Peyer's patch (tissue), 4 donors: ENCODE measurements around the gene ALDH3B1. TPM values are rescaled to one million over a fixed set of nuclear protein-coding genes. Genes with fewer than 3 reads are reported as not detected.

ENCODE experiments used
- DNase-seq, 3 donors: peaks; one replicate each; pipeline ENCODE4 v3.0.0-alpha.2; 2017 to 2019
- H3K27ac ChIP-seq, 4 donors: fragments of 200-600 bp; sonication (generic); one replicate each; pipeline ENCODE4 v1.5.1; 2016 to 2019
- H3K27me3 ChIP-seq, 2 donors: fragments of 200-600 bp; sonication (generic); one replicate each; pipeline ENCODE4 v1.5.1; 2019
- H3K36me3 ChIP-seq, 3 donors: fragments of 200-600 bp; sonication (generic); one replicate each; pipeline ENCODE4 v1.5.1; 2016 to 2019
- H3K4me1 ChIP-seq, 4 donors: fragments of 200-600 bp; sonication (generic); one replicate each; pipeline ENCODE4 v1.5.1; 2016 to 2019
- H3K4me3 ChIP-seq, 4 donors: fragments of 200-600 bp; sonication (generic); 1 replicate in 3 of 4; 2 replicates in 1 of 4; pipeline ENCODE4 v1.5.1; 2016 to 2019; ENCODE audit warnings: mild to moderate bottlenecking in 1 of 4
- H3K9me3 ChIP-seq, 4 donors: fragments of 200-600 bp; sonication (generic); one replicate each; pipeline ENCODE4 v1.5.1; 2016 to 2019; ENCODE audit warnings: mild to moderate bottlenecking in 1 of 4
- CTCF ChIP-seq, 6 experiments: fragments of 450-650 bp in 4 of 6; fragments of 200-600 bp in 2 of 6; sonication (generic) in 1 of 6; IDR thresholded peaks; one replicate each; pipeline ENCODE4 v1.5.1; 2017 to 2019; ENCODE audit warnings: antibody characterized with exemption in 6 of 6, mild to moderate bottlenecking in 3 of 6, moderate library complexity in 1 of 6
- POLR2A ChIP-seq, 2 donors: fragments of 450-650 bp; IDR thresholded peaks; one replicate each; pipeline ENCODE4 v1.5.1; 2017; ENCODE audit warnings: antibody characterized with exemption in 2 of 2, mild to moderate bottlenecking in 2 of 2, moderate library complexity in 2 of 2
- total RNA-seq, 4 donors: library from RNA; depleted of rRNA; stranded (reverse); fragments of >200 nt; gene quantifications; one replicate each; pipeline ENCODE4 v1.1.0, GENCODE V29; 2016

ALDH3B1 gene
- total RNA-seq, 4 donors from 2014 or later: 14.9 to 53.5 (median 37.0) TPM

- Histone ChIP-seq H3K27ac (no peak overlapping the region), H3K27me3 (no peaks in the 10 kb centered on the region), H3K36me3 (peaks cover 0 to 67% (median 0%) of the 10 kb centered on the region in 3 donors), H3K9me3 (no peaks in the 10 kb centered on the region), H3K4me3 (no peak overlapping the region), H3K4me1 (peaks cover 0 to 31% (median 5%) of the 10 kb centered on the region in 4 donors)
- DNase-seq: peak in 1 of 3 donors; percentile 49
- TF ChIP-seq POLR2A (IDR thresholded peaks at IDR 0.05) (no peak), CTCF (IDR thresholded peaks at IDR 0.05) (no peak)
These were observed 34.2 kb downstream of the ALDH3B1 start for GRCh38 chr11:68044145-68044813.

- Histone ChIP-seq H3K9me3 (no peaks in the 10 kb centered on the region), H3K4me1 (peaks cover 0 to 25% (median 5%) of the 10 kb centered on the region in 4 donors), H3K27ac (no peak overlapping the region), H3K4me3 (no peak overlapping the region), H3K36me3 (peaks cover 0 to 73% (median 0%) of the 10 kb centered on the region in 3 donors), H3K27me3 (no peaks in the 10 kb centered on the region)
- no peak for TF ChIP-seq POLR2A (IDR thresholded peaks at IDR 0.05)
- no peak for TF ChIP-seq CTCF (IDR thresholded peaks at IDR 0.05)
- no peak for DNase-seq
These were observed 34.8 kb downstream of the ALDH3B1 start for GRCh38 chr11:68044898-68045351.

GRCh38 chr11:68047437-68048290 is 37.5 kb downstream of the ALDH3B1 start:
- H3K36me3 ChIP-seq: peaks cover 0 to 93% (median 0%) of the 10 kb centered on the region in 3 donors
- no peak for DNase-seq
- H3K27me3 ChIP-seq: no peaks in the 10 kb centered on the region
- TF ChIP-seq POLR2A (IDR thresholded peaks at IDR 0.05) (no peak), CTCF (IDR thresholded peaks at IDR 0.05) (no peak)
- H3K9me3 ChIP-seq: no peaks in the 10 kb centered on the region
- no peak overlapping the region for H3K27ac ChIP-seq
- no peak overlapping the region for H3K4me3 ChIP-seq
- peaks cover 0 to 6% (median 0%) of the 10 kb centered on the region in 4 donors for H3K4me1 ChIP-seq

GRCh38 chr11:68048681-68049508 is 38.8 kb downstream of the ALDH3B1 start:
- Histone ChIP-seq H3K36me3 (peaks cover 0 to 87% (median 0%) of the 10 kb centered on the region in 3 donors), H3K4me3 (no peak overlapping the region), H3K4me1 (no peaks in the 10 kb centered on the region), H3K27me3 (no peaks in the 10 kb centered on the region), H3K27ac (no peak overlapping the region), H3K9me3 (no peaks in the 10 kb centered on the region)
- TF ChIP-seq CTCF (IDR thresholded peaks at IDR 0.05) (no peak), POLR2A (IDR thresholded peaks at IDR 0.05) (no peak)
- DNase-seq: no peak
